WTC11 (cell line): Measurements from ENCODE around the gene POU6F1. TPM values are rescaled to one million over a fixed set of nuclear protein-coding genes. Genes with fewer than 3 reads are reported as not detected.
A peak's percentile ranks its signal among the peaks of the same experiment; 100 is the strongest.

Experiments
- ATAC-seq: fragments of 200-7000 bp; cut with Tn5 transposase; 2 replicates; pipeline ENCODE4 v1.10.0; 2021; ENCODE audit warnings: mild to moderate bottlenecking, moderate library complexity
- CTCF ChIA-PET: fragments of 300-600 bp; sonication (Branson Sonifier 250); formaldehyde crosslinking; loops from one replicate; lab custom pipeline; 2021; ENCODE audit warnings: antibody characterized with exemption; lab: Charles Lee
- POLR2A ChIA-PET: fragments of 350-600 bp; sonication (Branson Sonifier 250); formaldehyde crosslinking; loops from one replicate; lab custom pipeline; 2021; ENCODE audit warnings: antibody characterized with exemption; lab: Charles Lee
- DNase-seq: peaks from one replicate; pipeline ENCODE4 v3.0.0; 2021; ENCODE audit warnings: low spot score
- H3K27ac Mint-ChIP-seq: 2 replicates; pipeline ENCODE4 v1.8.0; 2021; ENCODE audit warnings: mixed read lengths
- H3K27me3 Mint-ChIP-seq: 2 replicates; pipeline ENCODE4 v1.8.0; 2021; ENCODE audit warnings: low read depth, mild to moderate bottlenecking, moderate library complexity, mixed read lengths
- H3K36me3 Mint-ChIP-seq: 2 replicates; pipeline ENCODE4 v1.8.0; 2021; ENCODE audit warnings: mixed read lengths
- H3K4me1 Mint-ChIP-seq: 2 replicates; pipeline ENCODE4 v1.8.0; 2022; ENCODE audit warnings: mixed read lengths
- H3K4me3 Mint-ChIP-seq: 2 replicates; pipeline ENCODE4 v1.8.0; 2021; ENCODE audit warnings: mild to moderate bottlenecking, moderate library complexity, mixed read lengths
- H3K9me3 Mint-ChIP-seq: 2 replicates; pipeline ENCODE4 v1.8.0; 2021; ENCODE audit warnings: mixed read lengths
- ETV6 ChIP-seq: sonication (generic); formaldehyde crosslinking; IDR thresholded peaks from 2 replicates; pipeline ENCODE4 v1.8.1; 2022; ENCODE audit warnings: mild to moderate bottlenecking, missing genetic modification reagents
- FOXP1 ChIP-seq: sonication (generic); formaldehyde crosslinking; IDR thresholded peaks from 2 replicates; pipeline ENCODE4 v1.8.0; 2022; ENCODE audit warnings: missing genetic modification reagents, mild to moderate bottlenecking, moderate library complexity, borderline replicate concordance
- GABPB1 ChIP-seq: sonication (generic); formaldehyde crosslinking; IDR thresholded peaks from 2 replicates; pipeline ENCODE4 v1.8.1; 2023; ENCODE audit warnings: mild to moderate bottlenecking, missing genetic modification reagents
- IRF2 ChIP-seq: sonication (generic); formaldehyde crosslinking; IDR thresholded peaks from 2 replicates; pipeline ENCODE4 v1.8.0; 2022; ENCODE audit warnings: low read depth, missing genetic modification reagents, borderline replicate concordance
- MLX ChIP-seq: sonication (generic); formaldehyde crosslinking; IDR thresholded peaks from 2 replicates; pipeline ENCODE4 v1.8.1; 2023; ENCODE audit warnings: mild to moderate bottlenecking, missing genetic modification reagents, moderate library complexity
- NFATC4 ChIP-seq: fragments of 250-450 bp; sonication (Bioruptor Pico); IDR thresholded peaks from 2 replicates; pipeline ENCODE4 v1.9.0; 2021; ENCODE audit warnings: mild to moderate bottlenecking
- NFE2L1 ChIP-seq: sonication (generic); formaldehyde crosslinking; IDR thresholded peaks from 2 replicates; pipeline ENCODE4 v1.8.1; 2023; ENCODE audit warnings: missing genetic modification reagents
- NR1H2 ChIP-seq: sonication (generic); formaldehyde crosslinking; IDR thresholded peaks from 2 replicates; pipeline ENCODE4 v1.9.0; 2021; ENCODE audit warnings: mild to moderate bottlenecking, moderate library complexity, missing genetic modification reagents
- PREB ChIP-seq: sonication (generic); formaldehyde crosslinking; IDR thresholded peaks from 2 replicates; pipeline ENCODE4 v1.8.1; 2022; ENCODE audit warnings: mild to moderate bottlenecking, missing genetic modification reagents, moderate library complexity, borderline replicate concordance
- RORB ChIP-seq: fragments of 250-450 bp; sonication (Bioruptor Pico); IDR thresholded peaks from 2 replicates; pipeline ENCODE4 v1.9.0; 2021; ENCODE audit warnings: mild to moderate bottlenecking
- TP53 ChIP-seq: sonication (generic); formaldehyde crosslinking; IDR thresholded peaks from 2 replicates; pipeline ENCODE4 v1.8.1; 2023; ENCODE audit warnings: mild to moderate bottlenecking, missing genetic modification reagents
- ZNF121 ChIP-seq: sonication (generic); formaldehyde crosslinking; IDR thresholded peaks from 2 replicates; pipeline ENCODE4 v1.8.0; 2023; ENCODE audit warnings: missing genetic modification reagents
- ZNF232 ChIP-seq: sonication (generic); formaldehyde crosslinking; IDR thresholded peaks from 2 replicates; pipeline ENCODE4 v1.8.0; 2022; ENCODE audit warnings: mild to moderate bottlenecking, missing genetic modification reagents
- ZNF263 ChIP-seq: sonication (generic); formaldehyde crosslinking; IDR thresholded peaks from 2 replicates; pipeline ENCODE4 v1.8.1; 2022; ENCODE audit warnings: low read depth, mild to moderate bottlenecking, moderate library complexity, missing genetic modification reagents
- ZNF281 ChIP-seq: sonication (generic); formaldehyde crosslinking; IDR thresholded peaks from 2 replicates; pipeline ENCODE4 v1.8.0; 2023; ENCODE audit warnings: mild to moderate bottlenecking, missing genetic modification reagents
- ZNF416 ChIP-seq: fragments of 250-450 bp; sonication (Bioruptor Pico); IDR thresholded peaks from 2 replicates; pipeline ENCODE4 v1.9.0; 2021; ENCODE audit warnings: mild to moderate bottlenecking, inconsistent platforms
- ZNF423 ChIP-seq: fragments of 250-450 bp; sonication (Bioruptor Pico); IDR thresholded peaks from 2 replicates; pipeline ENCODE4 v2.1.2; 2022; ENCODE audit warnings: mild to moderate bottlenecking, moderate library complexity
- ZNF671 ChIP-seq: fragments of 250-450 bp; sonication (Bioruptor Pico); IDR thresholded peaks from 2 replicates; pipeline ENCODE4 v1.8.0; 2021; ENCODE audit warnings: mild to moderate bottlenecking
- total RNA-seq: library from RNA; stranded (reverse); gene quantifications from 3 replicates; pipeline ENCODE4 v1.2.3, GENCODE V29; 2021
- TF ChIP-seq, protein P1 (sequence below): sonication (generic); formaldehyde crosslinking; IDR thresholded peaks from 2 replicates; pipeline ENCODE4 v1.8.1; 2023; ENCODE audit warnings: mild to moderate bottlenecking, missing genetic modification reagents, borderline replicate concordance
- TF ChIP-seq, protein P2 (sequence below): fragments of 250-450 bp; sonication (Bioruptor Pico); IDR thresholded peaks from 2 replicates; pipeline ENCODE4 v2.1.2; 2022; ENCODE audit warnings: mild to moderate bottlenecking, moderate library complexity
- TF ChIP-seq, protein P3 (sequence below): sonication (generic); formaldehyde crosslinking; IDR thresholded peaks from 2 replicates; pipeline ENCODE4 v1.8.1; 2022; ENCODE audit warnings: mild to moderate bottlenecking, moderate library complexity, missing genetic modification reagents

POU6F1 gene
- total RNA-seq, 1 experiment from 2014 or later, result 10.2 TPM

DNA sequence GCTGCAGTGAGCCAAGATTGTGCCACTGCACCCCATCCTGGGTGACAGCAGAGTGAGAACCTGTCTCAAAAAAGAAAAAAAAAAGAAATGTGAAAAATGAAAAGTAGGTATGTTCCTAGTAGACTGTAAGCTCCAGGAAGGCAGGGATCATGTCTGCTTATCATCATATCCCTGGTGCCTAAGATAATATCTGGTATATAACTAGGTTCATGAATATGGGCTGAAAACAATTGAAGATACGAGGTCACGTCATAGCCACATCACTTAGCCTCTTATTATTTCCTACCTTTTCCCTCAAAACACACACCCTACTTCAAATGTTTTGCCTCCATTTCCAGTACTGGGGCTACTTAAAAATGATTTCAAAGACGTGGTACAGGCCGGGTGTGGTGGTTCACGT lies 3.0 kb downstream of the POU6F1 start:
- Mint-ChIP-seq H3K9me3 (no peaks in the 10 kb centered on the region), H3K27ac (no peak overlapping the region), H3K36me3 (peaks cover 3% of the 10 kb centered on the region; the same call in 1 of the 2 replicates), H3K4me3 (no peak overlapping the region), H3K27me3 (no peaks in the 10 kb centered on the region), H3K4me1 (peaks cover 18% of the 10 kb centered on the region)
- ChIA-PET POLR2A (no interaction called here), CTCF (no interaction called here)
- TF ChIP-seq ETV6 (CRISPR knock-in tag), result no peak
- TF ChIP-seq NFATC4 (CRISPR knock-in tag), result no peak
- TF ChIP-seq ZNF263 (CRISPR knock-in tag), result no peak
- no peak for TF ChIP-seq PREB (CRISPR knock-in tag)
- TF ChIP-seq ZNF121 (CRISPR knock-in tag), result no peak
- TF ChIP-seq ZNF423 (CRISPR knock-in tag), result no peak
- no peak for TF ChIP-seq TP53 (CRISPR knock-in tag)
- no peak for TF ChIP-seq ZNF671
- TF ChIP-seq, protein P1, sequence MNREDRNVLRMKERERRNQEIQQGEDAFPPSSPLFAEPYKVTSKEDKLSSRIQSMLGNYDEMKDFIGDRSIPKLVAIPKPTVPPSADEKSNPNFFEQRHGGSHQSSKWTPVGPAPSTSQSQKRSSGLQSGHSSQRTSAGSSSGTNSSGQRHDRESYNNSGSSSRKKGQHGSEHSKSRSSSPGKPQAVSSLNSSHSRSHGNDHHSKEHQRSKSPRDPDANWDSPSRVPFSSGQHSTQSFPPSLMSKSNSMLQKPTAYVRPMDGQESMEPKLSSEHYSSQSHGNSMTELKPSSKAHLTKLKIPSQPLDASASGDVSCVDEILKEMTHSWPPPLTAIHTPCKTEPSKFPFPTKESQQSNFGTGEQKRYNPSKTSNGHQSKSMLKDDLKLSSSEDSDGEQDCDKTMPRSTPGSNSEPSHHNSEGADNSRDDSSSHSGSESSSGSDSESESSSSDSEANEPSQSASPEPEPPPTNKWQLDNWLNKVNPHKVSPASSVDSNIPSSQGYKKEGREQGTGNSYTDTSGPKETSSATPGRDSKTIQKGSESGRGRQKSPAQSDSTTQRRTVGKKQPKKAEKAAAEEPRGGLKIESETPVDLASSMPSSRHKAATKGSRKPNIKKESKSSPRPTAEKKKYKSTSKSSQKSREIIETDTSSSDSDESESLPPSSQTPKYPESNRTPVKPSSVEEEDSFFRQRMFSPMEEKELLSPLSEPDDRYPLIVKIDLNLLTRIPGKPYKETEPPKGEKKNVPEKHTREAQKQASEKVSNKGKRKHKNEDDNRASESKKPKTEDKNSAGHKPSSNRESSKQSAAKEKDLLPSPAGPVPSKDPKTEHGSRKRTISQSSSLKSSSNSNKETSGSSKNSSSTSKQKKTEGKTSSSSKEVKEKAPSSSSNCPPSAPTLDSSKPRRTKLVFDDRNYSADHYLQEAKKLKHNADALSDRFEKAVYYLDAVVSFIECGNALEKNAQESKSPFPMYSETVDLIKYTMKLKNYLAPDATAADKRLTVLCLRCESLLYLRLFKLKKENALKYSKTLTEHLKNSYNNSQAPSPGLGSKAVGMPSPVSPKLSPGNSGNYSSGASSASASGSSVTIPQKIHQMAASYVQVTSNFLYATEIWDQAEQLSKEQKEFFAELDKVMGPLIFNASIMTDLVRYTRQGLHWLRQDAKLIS, result no peak
- no peak for TF ChIP-seq ZNF416 (CRISPR knock-in tag)
- no peak for TF ChIP-seq NR1H2 (CRISPR knock-in tag)
- no peak for TF ChIP-seq NFE2L1 (CRISPR knock-in tag)
- no peak for TF ChIP-seq MLX
- DNase-seq (no peak), ATAC-seq (no peak)

- peaks cover 3% of the 10 kb centered on the region; the same call in 1 of the 2 replicates for H3K36me3 Mint-ChIP-seq
- no peaks in the 10 kb centered on the region for H3K27me3 Mint-ChIP-seq
- no peak for ATAC-seq
- no peak overlapping the region for H3K4me3 Mint-ChIP-seq
- no peak for DNase-seq
- ChIA-PET POLR2A (no interaction called here), CTCF (interaction anchor here (0.6 kb wide), 1 partner anchor 120 kb away, joined by 3 read pairs; no protein-coding TSS in a partner anchor)
- no peaks in the 10 kb centered on the region for H3K9me3 Mint-ChIP-seq
- peak overlapping the region; percentile 67; the same call in 1 of the 2 replicates for H3K27ac Mint-ChIP-seq
- TF ChIP-seq ZNF671 (no peak), FOXP1 (CRISPR knock-in tag) (no peak), IRF2 (CRISPR knock-in tag) (no peak), ZNF232 (CRISPR knock-in tag) (no peak), RORB (CRISPR knock-in tag) (no peak), ZNF281 (CRISPR knock-in tag) (no peak), GABPB1 (CRISPR knock-in tag) (no peak)
- TF ChIP-seq, protein P2, sequence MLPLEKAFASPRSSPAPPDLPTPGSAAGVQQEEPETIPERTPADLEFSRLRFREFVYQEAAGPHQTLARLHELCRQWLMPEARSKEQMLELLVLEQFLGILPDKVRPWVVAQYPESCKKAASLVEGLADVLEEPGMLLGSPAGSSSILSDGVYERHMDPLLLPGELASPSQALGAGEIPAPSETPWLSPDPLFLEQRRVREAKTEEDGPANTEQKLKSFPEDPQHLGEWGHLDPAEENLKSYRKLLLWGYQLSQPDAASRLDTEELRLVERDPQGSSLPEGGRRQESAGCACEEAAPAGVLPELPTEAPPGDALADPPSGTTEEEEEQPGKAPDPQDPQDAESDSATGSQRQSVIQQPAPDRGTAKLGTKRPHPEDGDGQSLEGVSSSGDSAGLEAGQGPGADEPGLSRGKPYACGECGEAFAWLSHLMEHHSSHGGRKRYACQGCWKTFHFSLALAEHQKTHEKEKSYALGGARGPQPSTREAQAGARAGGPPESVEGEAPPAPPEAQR (CRISPR knock-in tag), result no peak
- TF ChIP-seq, protein P3, sequence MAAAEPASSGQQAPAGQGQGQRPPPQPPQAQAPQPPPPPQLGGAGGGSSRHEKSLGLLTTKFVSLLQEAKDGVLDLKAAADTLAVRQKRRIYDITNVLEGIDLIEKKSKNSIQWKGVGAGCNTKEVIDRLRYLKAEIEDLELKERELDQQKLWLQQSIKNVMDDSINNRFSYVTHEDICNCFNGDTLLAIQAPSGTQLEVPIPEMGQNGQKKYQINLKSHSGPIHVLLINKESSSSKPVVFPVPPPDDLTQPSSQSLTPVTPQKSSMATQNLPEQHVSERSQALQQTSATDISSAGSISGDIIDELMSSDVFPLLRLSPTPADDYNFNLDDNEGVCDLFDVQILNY (CRISPR knock-in tag), result no peak
- no peaks in the 10 kb centered on the region for H3K4me1 Mint-ChIP-seq
These were observed 7.0 kb downstream of the POU6F1 start for GRCh38 chr12:51210690-51211395.
